GM19463 (cell line): ENCODE data around the gene SLC12A3.
A peak's percentile ranks its signal among the peaks of the same experiment; 100 is the strongest.
"Not testable (repeated sequence)": the region's sequence is repeated elsewhere in the genome, so short reads cannot be mapped to it uniquely, and the experiment has no call there.

ENCODE experiments used
- ATAC-seq: cut with Tn5 transposase; IDR thresholded peaks from one replicate; pipeline ENCODE4 v1.9.1; 2021; ENCODE audit warnings: mild to moderate bottlenecking, moderate library complexity; ENCODE audit not compliant: unreplicated experiment

The SLC12A3 gene

GRCh38 chr16:56915336-56916119 lies 50.5 kb downstream of the SLC12A3 start:
- ATAC-seq, result no peak

GRCh38 chr16:56916571-56917403 lies 51.8 kb downstream of the SLC12A3 start:
- peak; percentile 56 for ATAC-seq

GRCh38 chr16:56918467-56919012 lies 53.5 kb downstream of the SLC12A3 start:
- no peak for ATAC-seq

- ATAC-seq, result no peak
These were observed 54.2 kb downstream of the SLC12A3 start for GRCh38 chr16:56919099-56919800.

- ATAC-seq, result no peak
These were observed 56.6 kb downstream of the SLC12A3 start for GRCh38 chr16:56921571-56921970.

GRCh38 chr16:56923481-56924091 lies 58.6 kb downstream of the SLC12A3 start:
- ATAC-seq, result no peak

GRCh38 chr16:56927471-56927870 lies 62.5 kb downstream of the SLC12A3 start:
- ATAC-seq, result no peak

GRCh38 chr16:56929639-56930038 lies 64.6 kb downstream of the SLC12A3 start:
- no peak for ATAC-seq

- ATAC-seq, result no peak
These were observed 65.7 kb downstream of the SLC12A3 start for GRCh38 chr16:56930486-56931270.

GRCh38 chr16:56931271-56931891 lies 66.4 kb downstream of the SLC12A3 start:
- ATAC-seq, result peak; percentile 28

- peak; percentile 90 for ATAC-seq
These were observed 67.1 kb downstream of the SLC12A3 start, which contains the start of gene HERPUD1 for GRCh38 chr16:56931892-56932720. HERPUD1 (plus strand) TSS chr16:56932142; CDS start chr16:56932245, 103 bp downstream.

GRCh38 chr16:56932721-56933619 lies 68.0 kb downstream of the SLC12A3 start:
- ATAC-seq, result no peak

- no peak for ATAC-seq
These were observed 69.0 kb downstream of the SLC12A3 start for GRCh38 chr16:56933828-56934598.

- not testable (repeated sequence) for ATAC-seq
These were observed 69.7 kb downstream of the SLC12A3 start for GRCh38 chr16:56934599-56935145.

GRCh38 chr16:56935201-56935600 lies 70.2 kb downstream of the SLC12A3 start:
- ATAC-seq, result no peak

GRCh38 chr16:56936491-56936890 lies 71.5 kb downstream of the SLC12A3 start:
- ATAC-seq, result no peak
